Measurements from ENCODE around the gene GATA3. TPM values are rescaled to one million over a fixed set of nuclear protein-coding genes. Genes with fewer than 3 reads are reported as not detected.

GATA3 gene
- total and polyA plus RNA-seq, 2 experiments from 2014 or later: 2.4 to 15.4 TPM

- WGBS (ENCODE audit: low lambda C conversion rate, missing lambda C conversion rate): 65% methylated on average over 3 of the region's 3 CpGs
- H3K9me3 ChIP-seq (ENCODE audit: low read depth): no peaks in the 10 kb centered on the region
Observed at GRCh38 chr10:8104005-8104404, 49.5 kb downstream of the GATA3 start.

GRCh38 chr10:8104721-8105120 lies 50.2 kb downstream of the GATA3 start:
- no peaks in the 10 kb centered on the region for H3K4me1 ChIP-seq (ENCODE audit: insufficient read depth)
- H3K9me2 ChIP-seq (replicated peaks; ENCODE audit: insufficient read depth): no peaks in the 10 kb centered on the region
- H3K27ac ChIP-seq: no peak overlapping the region
- TF ChIP-seq EZH2phosphoT487 (IDR thresholded peaks at IDR 0.05; ENCODE audit: low read depth, severe bottlenecking, unreplicated experiment) (no peak), CTCF (IDR thresholded peaks at IDR 0.05; ENCODE audit: poor library complexity) (no peak), EZH2 (IDR thresholded peaks at IDR 0.05; ENCODE audit: borderline replicate concordance) (no peak)
- 48% methylated on average over 7 of the region's 7 CpGs for whole genome bisulfite sequencing (ENCODE audit: low lambda C conversion rate, missing lambda C conversion rate)
- DNase-seq (ENCODE audit: low spot score): no peak
- H3K36me3 ChIP-seq (replicated peaks; ENCODE audit: insufficient read depth, low read depth): no peaks in the 10 kb centered on the region
- no peaks in the 10 kb centered on the region for H4K20me1 ChIP-seq (ENCODE audit: insufficient read depth, poor library complexity, severe bottlenecking)
- H2AFZ ChIP-seq: no peak overlapping the region
- H3K27me3 ChIP-seq: peaks cover 9% of the 10 kb centered on the region
- H3K4me2 ChIP-seq: no peak overlapping the region
- no peaks in the 10 kb centered on the region for H3K79me2 ChIP-seq
- H3K4me3 ChIP-seq: no peak overlapping the region
- no peaks in the 10 kb centered on the region for H3K9me3 ChIP-seq (ENCODE audit: low read depth)

More at GRCh38 chr10:8104005-8104404, 49.5 kb downstream of the GATA3 start:
- Histone ChIP-seq H4K20me1 (ENCODE audit: insufficient read depth, poor library complexity, severe bottlenecking) (no peaks in the 10 kb centered on the region), H2AFZ (no peak overlapping the region), H3K27me3 (peaks cover 9% of the 10 kb centered on the region), H3K27ac (no peak overlapping the region), H3K4me3 (no peak overlapping the region), H3K79me2 (no peaks in the 10 kb centered on the region), H3K36me3 (replicated peaks; ENCODE audit: insufficient read depth, low read depth) (no peaks in the 10 kb centered on the region), H3K4me1 (ENCODE audit: insufficient read depth) (no peaks in the 10 kb centered on the region), H3K4me2 (no peak overlapping the region), H3K9me2 (replicated peaks; ENCODE audit: insufficient read depth) (no peaks in the 10 kb centered on the region)
- DNase-seq (ENCODE audit: low spot score): no peak
- TF ChIP-seq CTCF (IDR thresholded peaks at IDR 0.05; ENCODE audit: poor library complexity): no peak
- TF ChIP-seq EZH2 (IDR thresholded peaks at IDR 0.05; ENCODE audit: borderline replicate concordance): no peak
- TF ChIP-seq EZH2phosphoT487 (IDR thresholded peaks at IDR 0.05; ENCODE audit: low read depth, severe bottlenecking, unreplicated experiment): no peak

GRCh38 chr10:8105932-8106331 lies 51.4 kb downstream of the GATA3 start:
- Histone ChIP-seq H3K27me3 (peaks cover 9% of the 10 kb centered on the region), H4K20me1 (ENCODE audit: insufficient read depth, poor library complexity, severe bottlenecking) (no peaks in the 10 kb centered on the region), H3K27ac (no peak overlapping the region), H3K9me3 (ENCODE audit: low read depth) (no peaks in the 10 kb centered on the region), H3K4me2 (no peak overlapping the region), H3K79me2 (no peaks in the 10 kb centered on the region), H3K4me3 (no peak overlapping the region), H3K4me1 (ENCODE audit: insufficient read depth) (no peaks in the 10 kb centered on the region), H2AFZ (no peak overlapping the region), H3K9me2 (replicated peaks; ENCODE audit: insufficient read depth) (no peaks in the 10 kb centered on the region), H3K36me3 (replicated peaks; ENCODE audit: insufficient read depth, low read depth) (no peaks in the 10 kb centered on the region)
- TF ChIP-seq EZH2 (IDR thresholded peaks at IDR 0.05; ENCODE audit: borderline replicate concordance) (no peak), CTCF (IDR thresholded peaks at IDR 0.05; ENCODE audit: poor library complexity) (no peak), EZH2phosphoT487 (IDR thresholded peaks at IDR 0.05; ENCODE audit: low read depth, severe bottlenecking, unreplicated experiment) (no peak)
- WGBS (ENCODE audit: low lambda C conversion rate, missing lambda C conversion rate): 95% methylated on average over 2 of the region's 2 CpGs
- no peak for DNase-seq (ENCODE audit: low spot score)

Measured in hepatocyte (in vitro differentiated cells).